Epidermal melanocyte (primary cell): ENCODE data around the gene GPR18.
"Not testable (repeated sequence)": the region's sequence is repeated elsewhere in the genome, so short reads cannot be mapped to it uniquely, and the experiment has no call there.

Experiments used
- DNase-seq: peaks from one replicate; pipeline ENCODE4 v3.0.0; 2011; ENCODE audit warnings: low spot score; ENCODE audit not compliant: insufficient read length

Gene GPR18

DNA sequence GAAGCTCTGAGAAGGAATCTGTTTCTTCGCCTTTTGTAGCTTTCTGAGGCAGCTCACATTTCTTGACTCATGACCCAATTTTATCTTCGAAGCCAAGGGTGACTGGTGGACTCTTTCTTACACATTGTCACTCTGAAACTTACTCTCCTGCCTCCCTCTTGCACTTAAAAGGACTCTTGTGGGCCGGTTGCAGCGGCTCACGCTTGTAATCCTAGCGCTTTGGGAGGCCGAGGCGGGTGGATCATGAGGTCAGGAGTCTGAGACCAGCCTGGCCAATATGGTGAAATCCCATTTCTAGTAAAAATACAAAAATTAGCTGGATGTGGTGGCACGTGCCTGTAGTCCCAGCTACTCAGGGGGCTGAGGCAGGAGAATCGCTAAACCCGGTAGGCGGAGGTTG, 27.6 kb downstream of the GPR18 start:
- DNase-seq, result not testable (repeated sequence)

DNA sequence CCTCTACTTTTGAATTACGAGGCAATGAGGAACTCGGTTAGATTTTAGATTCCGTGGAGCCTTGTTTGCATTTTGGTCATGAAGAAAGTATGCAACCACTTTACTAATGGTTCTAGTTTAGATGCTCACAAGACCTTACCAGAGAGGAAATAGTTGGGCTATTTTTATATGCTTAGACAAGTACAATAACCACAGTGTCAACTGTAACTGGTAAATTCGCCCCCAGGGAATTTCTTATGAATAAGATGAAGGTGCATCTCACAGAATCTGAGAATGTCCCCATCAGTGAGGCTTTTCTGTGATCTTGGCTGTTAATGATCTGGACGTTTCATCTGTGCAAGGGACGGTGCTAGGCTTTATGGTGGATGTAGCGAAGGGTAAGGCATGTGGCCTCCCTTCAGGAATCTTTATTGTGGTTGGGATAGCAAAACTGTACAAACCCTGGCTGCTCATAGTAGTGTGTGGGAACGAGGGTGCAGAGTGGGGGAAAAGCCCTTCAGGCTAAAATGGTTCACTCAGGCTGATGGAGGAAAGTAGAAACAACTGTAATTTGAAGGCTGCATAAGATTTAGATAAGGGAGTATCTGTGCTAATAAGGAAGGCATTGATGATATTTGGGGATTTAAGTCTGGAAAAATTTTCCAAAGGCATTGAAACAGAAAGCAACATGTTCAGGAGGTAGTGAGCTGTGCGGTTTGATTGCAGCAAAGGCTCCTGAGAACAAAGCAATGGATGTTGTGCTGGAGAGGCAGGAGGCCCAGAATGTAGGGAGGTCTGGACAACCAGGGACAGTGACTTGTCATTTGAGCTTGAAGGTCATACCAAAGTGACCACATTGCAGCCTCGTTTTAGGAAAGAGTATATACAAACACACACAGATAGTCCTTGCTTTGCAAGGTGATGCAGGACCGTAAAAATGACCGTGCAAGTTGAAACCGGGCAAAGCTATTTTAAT, 29.2 kb downstream of the GPR18 start:
- DNase-seq, result peak; percentile 58

DNA sequence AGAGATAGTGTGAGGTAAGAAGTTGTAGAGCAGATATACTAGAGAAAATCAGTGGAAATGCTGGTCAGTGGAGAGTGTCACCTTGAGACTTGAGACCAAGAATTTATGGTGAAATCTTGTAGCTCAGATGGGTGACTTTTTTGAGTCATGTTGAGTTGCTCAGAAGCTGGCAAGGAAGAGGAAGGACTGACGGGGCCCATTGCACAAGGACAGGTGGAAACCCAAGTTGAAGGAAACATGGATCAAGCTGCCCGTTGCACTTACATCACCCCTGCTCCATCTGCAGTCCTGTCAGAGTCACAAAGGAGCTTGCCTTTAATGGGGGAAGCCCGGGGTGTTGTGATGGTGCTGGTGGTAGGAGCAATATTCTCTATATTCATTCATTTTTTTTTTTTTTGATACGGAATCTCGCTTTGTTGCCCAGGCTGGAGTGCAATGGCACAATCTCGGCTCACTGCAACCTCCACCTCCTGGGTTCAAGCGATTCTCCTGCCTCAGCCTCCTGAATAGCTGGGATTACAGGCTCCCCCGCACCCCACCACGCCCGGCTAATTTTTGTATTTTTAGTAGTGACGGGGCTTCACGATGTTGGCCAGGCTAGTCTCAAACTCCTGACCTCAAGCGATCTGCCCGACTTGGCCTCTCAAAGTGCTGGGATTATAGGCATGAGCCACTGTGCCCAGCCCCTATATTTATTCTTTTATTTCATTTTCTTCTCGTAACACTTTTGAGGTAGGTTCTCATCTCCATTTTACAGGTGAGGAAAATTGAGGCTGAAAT, 30.1 kb downstream of the GPR18 start:
- no peak for DNase-seq

DNA sequence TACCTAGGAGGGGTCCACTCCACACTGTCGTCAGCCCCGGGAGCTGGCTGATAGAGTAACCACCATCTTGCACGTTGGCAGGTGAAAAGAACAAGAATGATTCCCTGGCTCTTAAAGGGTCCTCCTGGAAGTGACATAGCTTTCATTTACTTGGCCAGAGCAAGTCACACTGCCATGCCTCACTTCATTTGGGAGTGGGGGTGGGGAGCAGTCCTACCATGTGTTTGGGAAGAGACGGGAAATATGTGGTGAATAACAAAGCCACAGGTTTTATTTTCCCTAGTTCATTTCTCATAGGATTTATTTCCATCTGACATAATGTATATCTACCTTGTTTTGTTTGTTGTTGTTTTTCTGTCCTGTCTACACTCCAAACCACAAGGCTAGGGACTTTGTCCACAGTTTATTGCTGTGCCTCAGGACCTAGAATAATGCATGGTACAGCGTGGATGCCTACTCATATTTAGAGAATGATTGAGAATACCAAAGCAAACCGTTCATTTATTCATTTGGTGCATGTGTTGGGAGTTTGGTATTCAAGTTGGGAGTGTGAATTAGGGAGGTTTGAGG, 30.8 kb downstream of the GPR18 start:
- no peak for DNase-seq

DNA sequence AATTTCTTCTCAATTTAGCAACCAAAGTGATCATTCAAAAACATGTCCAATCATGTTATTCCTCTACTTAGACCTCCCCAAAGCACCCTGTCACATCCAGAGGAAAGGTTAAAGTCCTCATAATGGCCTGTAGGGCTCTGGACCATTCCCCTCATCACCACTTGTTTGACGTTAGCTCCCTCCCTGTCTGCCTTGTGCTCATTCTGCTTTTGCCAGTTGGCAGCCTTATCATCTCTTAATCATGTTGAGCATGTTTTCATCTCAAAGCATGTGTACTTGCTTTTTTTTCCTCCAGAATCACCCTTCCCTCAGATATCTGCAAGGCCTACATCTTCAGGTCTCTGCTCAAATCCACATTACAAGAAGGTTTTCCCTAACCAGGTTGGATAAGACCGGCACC, 31.7 kb downstream of the GPR18 start:
- DNase-seq, result no peak

DNA sequence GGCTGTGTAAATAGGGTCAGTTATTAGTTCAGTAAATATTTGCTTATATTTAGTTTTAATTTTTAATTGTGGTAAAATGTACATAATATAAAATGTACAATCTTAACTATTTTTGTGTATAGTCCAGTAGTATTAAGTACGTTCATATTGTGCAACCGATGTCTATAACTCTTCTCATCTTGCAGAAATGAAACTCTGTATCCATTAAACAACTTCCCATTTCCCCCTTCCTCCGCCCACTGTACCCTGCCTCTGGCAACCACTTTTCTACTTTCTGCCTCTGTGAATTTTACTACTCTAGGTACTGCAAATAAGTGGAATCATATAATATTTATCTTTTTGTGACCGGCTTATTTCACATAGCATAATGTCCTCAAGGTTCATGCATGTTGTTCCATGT, 33.1 kb downstream of the GPR18 start:
- no peak for DNase-seq

DNA sequence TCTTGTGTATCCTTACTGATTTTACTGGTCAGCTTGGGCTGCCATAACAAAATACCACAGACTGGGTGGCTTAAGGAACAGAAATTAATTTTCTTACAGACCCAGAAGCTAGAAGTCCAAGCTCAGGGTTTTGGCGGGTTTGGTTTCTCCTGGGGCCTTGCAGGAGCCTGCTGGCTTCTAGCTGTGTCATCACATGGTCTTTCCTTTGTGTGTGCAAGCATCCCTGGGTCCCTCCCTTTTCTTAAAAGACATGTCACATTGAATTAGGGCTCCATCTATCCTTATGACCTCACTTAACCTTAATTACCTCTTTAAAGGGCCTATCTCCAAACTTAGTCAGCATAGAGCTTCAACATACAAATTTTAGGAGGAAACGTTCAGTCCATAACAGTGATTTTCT, 34.2 kb downstream of the GPR18 start:
- DNase-seq, result no peak

DNA sequence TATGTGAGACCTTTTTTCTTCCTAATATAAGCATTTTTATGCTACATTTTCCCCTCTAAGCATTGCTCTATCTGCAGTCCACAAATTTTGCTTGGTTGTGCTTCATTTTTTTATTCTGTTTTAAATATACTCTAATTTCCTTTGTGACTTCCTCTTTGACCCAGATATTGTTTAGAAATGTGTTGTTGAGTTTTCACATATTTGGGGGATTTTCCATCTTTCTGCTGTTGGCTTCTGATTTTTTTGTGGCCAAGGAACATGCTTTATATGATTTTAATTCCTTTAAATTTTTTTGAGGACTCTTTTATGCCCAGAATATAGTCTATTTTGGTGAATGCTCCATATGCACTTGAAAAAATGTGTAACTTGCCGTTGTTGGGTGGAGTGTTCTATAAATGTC, 34.6 kb downstream of the GPR18 start:
- no peak for DNase-seq

DNA sequence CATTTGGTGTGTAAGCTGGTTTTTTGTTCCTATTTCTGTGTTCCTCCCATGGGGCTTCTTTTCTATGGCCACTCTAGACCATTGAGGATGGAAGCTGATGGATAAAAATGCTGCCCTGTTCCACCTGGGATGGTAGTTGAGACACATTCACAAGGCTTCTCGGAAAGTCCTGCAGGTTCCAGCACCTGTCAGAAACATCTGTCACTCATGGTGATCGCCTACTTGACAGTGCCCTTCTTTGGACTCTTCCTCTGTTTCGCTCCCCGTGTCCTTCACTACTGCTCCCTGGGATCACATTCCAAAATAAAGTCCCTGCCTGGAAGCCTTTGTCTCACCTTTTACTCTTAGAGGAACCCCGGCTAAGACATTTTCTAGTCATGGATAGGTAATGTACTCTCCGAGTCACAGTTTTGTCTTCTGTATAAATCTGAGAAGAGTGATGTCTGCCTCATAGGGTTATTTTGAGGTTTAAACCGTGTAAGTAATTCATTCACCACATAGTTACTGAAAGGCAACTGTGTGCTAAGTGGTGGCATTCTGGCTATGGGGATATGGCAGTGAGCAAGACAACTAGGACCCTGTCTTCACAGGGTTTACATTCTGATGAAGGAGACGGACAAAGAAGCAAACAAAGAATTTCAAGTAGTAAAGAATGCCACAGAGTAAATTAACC, 36.5 kb downstream of the GPR18 start:
- no peak for DNase-seq

DNA sequence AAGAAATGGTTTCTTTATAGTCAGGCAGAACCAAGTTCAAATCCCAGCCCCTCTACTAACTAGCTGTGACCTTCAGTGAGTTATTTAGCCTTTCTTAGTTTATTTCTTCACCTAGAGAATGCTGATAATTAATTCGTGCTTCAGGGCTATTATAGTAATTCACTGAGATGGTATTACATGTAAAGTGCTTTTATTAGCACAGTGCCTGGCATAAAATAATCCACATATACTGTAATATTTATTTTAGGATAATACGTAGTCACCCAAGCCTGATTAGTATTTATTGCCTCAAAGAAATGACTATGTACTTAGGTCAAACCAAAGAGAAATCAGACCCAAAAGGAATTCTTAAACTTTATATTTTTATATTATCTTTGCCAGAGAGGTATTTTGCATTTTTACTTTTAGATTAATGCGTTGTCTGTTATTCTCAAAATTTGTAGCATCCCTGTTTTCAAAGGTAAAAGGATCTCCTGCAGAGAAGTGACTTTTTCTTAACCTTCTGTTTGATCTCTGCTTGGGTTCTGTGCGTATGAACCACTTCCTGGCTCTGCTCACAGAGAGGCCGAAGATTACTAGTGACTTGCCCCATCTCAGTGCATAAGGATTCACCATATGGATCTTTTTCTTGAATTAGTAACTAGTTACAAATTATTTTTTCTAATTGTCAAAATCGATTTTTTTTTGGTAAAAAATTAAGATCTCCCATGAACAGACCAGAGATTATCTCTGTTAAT, 37.8 kb downstream of the GPR18 start:
- no peak for DNase-seq

DNA sequence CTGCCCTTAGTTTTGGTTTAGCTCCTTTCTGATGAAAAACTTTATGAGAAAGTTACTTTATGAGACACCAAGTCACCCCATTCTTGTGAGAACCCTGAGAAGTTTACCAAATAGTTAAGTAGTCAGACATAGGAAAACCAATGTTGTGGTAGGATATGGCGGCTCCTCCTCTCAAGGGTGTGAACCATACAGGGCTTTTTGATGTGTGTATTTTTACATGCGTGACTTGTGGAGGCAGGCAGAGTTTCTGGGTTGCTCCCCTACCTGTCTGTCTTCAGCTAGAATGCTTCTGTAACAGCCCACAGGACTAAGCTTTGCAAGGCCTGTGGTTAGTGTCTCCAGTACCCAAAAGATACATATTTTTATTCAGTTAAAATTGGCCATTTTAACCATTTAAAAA, 39.2 kb downstream of the GPR18 start:
- DNase-seq, result no peak

DNA sequence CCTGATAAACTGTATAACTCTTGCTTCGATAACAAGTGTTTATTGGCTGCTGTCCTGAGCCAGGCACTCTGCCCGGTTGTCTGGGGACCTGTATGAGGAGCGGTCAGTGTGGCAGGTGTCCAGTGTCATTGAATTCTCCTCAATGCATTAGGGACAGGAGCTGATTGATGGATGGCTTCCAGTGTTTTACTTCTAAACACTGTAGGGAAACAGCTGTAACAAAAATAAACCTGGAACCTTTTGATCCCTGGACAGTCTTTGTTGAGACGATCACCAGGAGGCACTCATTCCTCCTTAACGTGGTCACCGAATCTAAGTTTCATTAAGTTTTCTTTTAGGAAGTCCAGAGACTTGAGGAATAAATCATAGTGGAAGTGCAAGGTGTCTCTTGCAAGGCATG, 39.6 kb downstream of the GPR18 start:
- no peak for DNase-seq

DNA sequence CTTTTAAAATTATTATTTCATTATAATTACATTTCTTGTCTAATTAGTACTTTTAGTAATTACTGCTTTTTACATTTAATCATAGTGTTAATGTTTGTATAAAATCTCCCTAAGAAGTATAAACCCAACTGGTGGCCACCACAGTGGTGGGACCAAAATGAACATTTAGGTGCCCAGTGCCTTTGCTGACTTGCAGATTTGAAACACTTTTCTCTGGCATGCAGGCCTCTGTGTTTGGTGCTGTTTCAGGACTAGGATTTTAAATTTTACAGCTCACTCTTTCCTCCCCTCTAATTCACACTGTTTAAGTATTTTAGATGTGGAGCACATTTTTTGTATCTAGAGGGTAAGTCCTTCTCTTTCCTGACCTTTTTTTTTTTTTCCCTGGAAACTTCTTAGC, 40.1 kb downstream of the GPR18 start:
- no peak for DNase-seq

DNA sequence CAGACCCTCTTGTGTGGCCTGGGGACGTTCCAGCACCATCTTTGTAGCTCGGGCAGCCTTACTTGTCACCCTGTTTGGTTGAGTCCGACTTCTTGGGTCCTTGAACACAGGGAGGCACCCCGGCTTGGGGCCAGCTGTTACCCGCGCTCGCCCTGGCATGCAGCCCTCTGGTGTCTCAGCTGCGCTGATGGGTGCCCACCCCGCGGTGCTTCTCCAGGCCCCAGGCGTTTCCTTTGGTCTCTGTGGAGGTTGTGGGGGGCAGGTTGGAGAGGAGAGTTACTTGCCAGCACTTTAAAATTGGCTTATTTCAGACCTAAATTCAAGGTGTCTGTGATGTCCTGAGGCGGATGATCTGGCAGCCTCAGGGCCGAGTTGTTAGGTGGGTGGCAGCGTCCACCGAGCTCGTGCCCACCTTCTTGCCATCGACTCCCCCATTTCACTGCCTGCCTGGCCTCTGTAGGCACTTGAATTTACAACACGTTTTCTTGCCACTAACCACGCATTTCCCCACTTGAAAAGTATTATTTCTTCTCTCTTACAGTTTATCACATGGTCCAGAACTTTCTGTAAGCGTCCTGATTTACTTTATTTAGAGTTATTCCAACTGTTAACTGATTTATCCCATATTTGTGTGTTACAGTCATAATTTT, 40.6 kb downstream of the GPR18 start:
- DNase-seq, result no peak

DNA sequence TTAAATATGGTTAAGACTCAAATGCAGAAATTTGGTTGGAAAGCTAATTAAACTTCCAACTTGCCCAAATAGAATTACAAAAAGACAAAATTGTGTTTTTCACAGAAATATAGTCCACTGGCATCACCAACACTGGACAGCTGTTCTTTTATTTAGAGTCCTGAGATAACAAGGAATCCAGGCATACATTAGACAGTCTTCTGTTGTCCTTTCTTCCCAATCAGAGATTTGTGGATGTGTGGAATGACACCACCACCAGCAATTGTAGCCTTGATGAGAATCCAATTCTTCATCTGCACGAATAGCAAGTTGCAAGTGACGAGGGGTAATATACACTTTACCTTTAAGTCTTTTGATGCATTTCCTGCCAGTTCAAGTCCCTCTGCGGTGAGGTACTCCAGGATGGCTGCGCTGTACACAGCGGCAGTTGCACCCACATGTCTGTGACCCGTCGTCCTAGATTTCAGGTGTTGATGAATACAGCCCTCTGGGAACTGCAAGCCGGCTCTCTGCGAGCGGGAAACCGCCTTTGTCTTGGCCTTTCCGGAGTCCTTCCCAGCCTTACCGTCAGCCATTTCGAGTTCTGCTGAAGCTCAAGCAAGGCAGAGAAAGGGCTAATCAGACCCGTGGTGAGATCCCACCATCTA, 42.9 kb downstream of the GPR18 start:
- no peak for DNase-seq

DNA sequence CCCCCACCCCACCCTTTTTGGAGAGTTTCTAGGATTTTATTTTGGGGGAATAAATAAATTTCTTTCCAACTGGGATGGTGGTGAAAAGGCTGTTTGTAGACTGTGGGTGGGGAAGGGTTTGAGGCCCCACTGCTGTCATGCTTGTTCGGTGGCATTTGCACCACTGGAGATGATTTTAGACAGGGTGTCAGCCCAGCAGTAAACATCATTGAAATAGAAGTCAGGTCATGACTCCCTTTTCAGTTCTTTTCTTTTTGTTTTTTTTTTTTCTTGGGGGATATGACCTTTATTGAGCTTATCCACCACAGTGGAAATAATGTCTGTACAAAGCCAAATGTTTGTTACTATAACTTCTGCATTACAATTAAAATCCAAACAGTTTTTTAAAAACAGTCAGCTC, 43.4 kb downstream of the GPR18 start:
- no peak for DNase-seq

DNA sequence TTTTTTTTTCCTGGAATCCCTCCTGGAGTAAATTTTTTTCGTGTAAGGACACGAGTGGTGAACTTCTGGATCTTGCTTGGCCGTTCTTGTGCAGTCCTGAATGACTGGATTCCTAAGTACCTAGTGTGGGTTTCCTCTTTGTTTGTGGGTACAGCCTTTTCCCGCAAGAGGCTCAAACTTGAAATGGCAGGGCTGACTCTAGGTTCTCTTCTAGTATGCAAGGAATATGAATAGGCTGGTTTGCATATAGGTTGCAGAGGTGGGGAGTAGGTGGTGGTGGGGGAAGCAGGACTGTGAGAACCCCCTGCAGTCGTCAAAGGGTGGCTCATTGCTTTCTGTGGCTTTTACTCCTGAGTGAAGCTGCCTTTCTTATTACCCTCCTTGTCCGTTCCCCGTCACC, 43.9 kb downstream of the GPR18 start:
- no peak for DNase-seq

DNA sequence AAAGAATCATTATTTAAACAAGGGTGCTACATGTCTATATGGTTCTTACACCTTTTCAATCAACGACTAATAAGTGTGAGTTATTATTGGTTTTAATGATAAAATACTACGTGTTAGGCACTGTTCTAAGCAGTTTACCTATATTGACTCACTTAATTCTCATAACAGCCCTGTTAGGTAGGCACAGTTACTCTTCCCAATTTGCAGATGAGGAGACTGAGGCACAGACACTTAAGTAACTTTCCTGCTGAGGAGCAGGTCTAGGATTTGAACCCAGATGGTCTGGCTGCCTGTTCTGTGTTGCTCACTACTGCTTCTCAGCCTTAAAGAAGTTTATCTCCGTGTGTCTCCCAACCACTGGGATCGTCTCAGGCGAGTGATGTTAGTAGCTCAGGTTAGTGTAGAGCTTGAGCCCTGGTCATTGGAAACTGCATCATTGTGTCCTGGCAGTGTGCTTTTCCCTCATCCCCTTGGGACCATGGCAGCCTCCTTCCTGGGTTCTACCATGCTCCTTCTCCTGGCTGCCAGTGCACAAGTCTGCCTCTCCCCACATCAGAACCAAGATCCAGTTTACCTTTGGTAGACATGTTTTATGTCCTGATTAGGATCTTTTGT, 46.7 kb downstream of the GPR18 start:
- no peak for DNase-seq

DNA sequence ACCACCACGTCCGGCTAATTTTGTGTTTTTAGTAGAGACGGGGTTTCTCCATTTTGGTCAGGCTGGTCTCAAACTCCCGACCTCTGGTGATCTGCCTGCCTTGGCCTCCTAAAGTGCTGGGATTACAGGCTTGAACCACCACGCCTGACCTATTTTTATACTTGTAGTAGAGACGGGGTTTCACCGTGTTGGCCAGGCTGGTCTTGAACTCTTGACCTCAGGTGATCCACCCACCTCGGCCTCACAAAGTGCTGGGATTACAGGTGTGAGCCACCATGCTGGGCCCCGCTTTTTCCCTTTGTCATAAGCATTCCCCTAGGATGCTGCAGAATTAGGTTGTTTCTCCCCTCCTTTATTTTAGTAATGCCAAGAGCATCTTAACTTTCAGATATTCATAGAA, 47.6 kb downstream of the GPR18 start:
- DNase-seq, result not testable (repeated sequence)
